LNCaP clone FGC (cell line): ENCODE data around the gene ADCY6.

Experiments
- DNase-seq: peaks from one replicate; pipeline ENCODE4 v3.0.0-alpha.2; 2011; ENCODE audit warnings: low read depth
- H3K4me3 ChIP-seq: 2 replicates; pipeline ENCODE4 v1.5.1; 2011; ENCODE audit warnings: mild to moderate bottlenecking, low read depth, low read length, control low read depth
- TF ChIP-seq, protein P1 (sequence below): IDR thresholded peaks from 2 replicates; pipeline ENCODE4 v1.5.1; 2012; ENCODE audit warnings: mild to moderate bottlenecking; ENCODE audit not compliant: control insufficient read depth, insufficient read depth; ENCODE audit errors: extremely low read depth

ADCY6 gene

DNA sequence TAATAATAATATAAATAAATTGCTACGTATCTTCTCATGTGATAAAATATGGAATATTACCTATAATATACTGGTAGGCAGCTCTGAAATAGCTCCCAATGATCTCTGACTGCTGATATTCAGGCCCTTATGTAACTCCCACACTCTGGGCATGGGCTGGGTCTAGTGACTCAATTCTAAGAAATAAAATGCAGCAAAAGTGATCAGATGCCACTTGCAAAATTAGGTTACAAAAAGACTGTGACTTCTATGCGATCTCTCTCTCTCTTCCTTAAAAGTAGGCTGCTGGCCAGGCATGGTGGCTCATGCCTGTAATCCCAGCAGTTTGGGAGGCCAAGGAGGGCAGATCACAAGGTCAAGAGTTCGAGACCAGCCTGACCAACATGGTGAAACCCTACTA, 19.1 kb upstream of the ADCY6 start:
- H3K4me3 ChIP-seq = no peak overlapping the region
- TF ChIP-seq, protein P1, sequence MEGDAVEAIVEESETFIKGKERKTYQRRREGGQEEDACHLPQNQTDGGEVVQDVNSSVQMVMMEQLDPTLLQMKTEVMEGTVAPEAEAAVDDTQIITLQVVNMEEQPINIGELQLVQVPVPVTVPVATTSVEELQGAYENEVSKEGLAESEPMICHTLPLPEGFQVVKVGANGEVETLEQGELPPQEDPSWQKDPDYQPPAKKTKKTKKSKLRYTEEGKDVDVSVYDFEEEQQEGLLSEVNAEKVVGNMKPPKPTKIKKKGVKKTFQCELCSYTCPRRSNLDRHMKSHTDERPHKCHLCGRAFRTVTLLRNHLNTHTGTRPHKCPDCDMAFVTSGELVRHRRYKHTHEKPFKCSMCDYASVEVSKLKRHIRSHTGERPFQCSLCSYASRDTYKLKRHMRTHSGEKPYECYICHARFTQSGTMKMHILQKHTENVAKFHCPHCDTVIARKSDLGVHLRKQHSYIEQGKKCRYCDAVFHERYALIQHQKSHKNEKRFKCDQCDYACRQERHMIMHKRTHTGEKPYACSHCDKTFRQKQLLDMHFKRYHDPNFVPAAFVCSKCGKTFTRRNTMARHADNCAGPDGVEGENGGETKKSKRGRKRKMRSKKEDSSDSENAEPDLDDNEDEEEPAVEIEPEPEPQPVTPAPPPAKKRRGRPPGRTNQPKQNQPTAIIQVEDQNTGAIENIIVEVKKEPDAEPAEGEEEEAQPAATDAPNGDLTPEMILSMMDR = no peak
- DNase-seq = no peak

- TF ChIP-seq, protein P1 = no peak
- no peak overlapping the region for H3K4me3 ChIP-seq
- DNase-seq = no peak
These were observed 14.8 kb upstream of the ADCY6 start for GRCh38 chr12:48803675-48804074.

DNA sequence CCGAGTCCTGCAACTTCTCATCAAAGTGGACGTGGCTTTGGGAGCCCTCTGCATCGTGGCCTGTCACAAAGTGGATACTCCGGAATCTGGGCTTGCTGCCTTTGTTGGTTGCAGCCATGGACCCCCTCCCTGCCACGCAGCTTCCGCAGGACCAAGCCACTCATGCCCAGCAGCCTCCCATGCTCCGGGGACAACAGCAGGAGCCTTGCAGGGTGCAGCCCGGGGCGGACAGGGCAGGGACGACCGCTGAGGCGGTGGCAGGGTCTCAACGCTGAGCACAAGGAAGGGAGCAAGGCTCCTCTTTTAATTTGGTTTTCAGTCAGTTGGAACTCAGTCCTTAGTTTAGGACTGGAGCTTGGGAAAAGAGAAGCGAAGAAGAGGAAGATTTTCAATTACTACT, 12.1 kb upstream of the ADCY6 start:
- no peak overlapping the region for H3K4me3 ChIP-seq
- TF ChIP-seq, protein P1 = no peak

GRCh38 chr12:48800457-48800856, 11.6 kb upstream of the ADCY6 start:
- DNase-seq = no peak
- TF ChIP-seq, protein P1 = no peak

More for the DNA sequence above, 12.1 kb upstream of the ADCY6 start:
- no peak for DNase-seq

DNA sequence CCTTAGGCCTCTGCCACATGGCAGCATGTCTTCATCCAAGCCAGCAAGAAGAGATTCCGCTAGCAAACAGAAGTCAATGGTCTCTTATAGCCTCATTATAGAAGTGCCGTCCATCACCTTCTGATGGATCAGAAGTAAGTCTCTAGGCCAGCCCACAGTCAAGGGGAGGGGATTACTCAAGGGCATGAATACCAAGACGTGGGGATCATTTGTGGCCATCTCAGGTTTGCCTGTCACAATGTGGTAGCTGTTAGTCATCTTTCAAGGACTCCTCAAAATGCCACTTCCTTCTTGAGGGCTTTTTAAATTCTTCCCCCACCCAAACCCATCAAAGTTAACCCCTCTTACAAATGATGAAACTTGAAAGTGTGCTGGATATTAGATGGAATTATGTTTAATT, 8.1 kb upstream of the ADCY6 start:
- no peak for DNase-seq
- TF ChIP-seq, protein P1 = no peak
- H3K4me3 ChIP-seq = no peak overlapping the region

More at GRCh38 chr12:48800457-48800856, 11.6 kb upstream of the ADCY6 start:
- H3K4me3 ChIP-seq = no peak overlapping the region

- TF ChIP-seq, protein P1 = peak; percentile 97
- H3K4me3 ChIP-seq = no peak overlapping the region
- DNase-seq = peak; percentile 43
These were observed 6.9 kb upstream of the ADCY6 start for GRCh38 chr12:48795550-48796455.
